NB4 (cell line): ENCODE measurements around the gene MAGI2.

Experiments
- POLR2A ChIP-seq: IDR thresholded peaks from 2 replicates; pipeline ENCODE4 v1.6.1; 2011; ENCODE audit warnings: mild to moderate bottlenecking; ENCODE audit not compliant: insufficient read length; ENCODE audit errors: extremely low read depth
- TF ChIP-seq, protein P1 (sequence below): IDR thresholded peaks from one replicate; pipeline ENCODE4 v1.5.1; 2012; ENCODE audit warnings: low read depth, low read length
- TF ChIP-seq, protein P2 (sequence below): IDR thresholded peaks from 2 replicates; pipeline ENCODE4 v1.6.1; 2011; ENCODE audit warnings: low read depth, low read length

DNA sequence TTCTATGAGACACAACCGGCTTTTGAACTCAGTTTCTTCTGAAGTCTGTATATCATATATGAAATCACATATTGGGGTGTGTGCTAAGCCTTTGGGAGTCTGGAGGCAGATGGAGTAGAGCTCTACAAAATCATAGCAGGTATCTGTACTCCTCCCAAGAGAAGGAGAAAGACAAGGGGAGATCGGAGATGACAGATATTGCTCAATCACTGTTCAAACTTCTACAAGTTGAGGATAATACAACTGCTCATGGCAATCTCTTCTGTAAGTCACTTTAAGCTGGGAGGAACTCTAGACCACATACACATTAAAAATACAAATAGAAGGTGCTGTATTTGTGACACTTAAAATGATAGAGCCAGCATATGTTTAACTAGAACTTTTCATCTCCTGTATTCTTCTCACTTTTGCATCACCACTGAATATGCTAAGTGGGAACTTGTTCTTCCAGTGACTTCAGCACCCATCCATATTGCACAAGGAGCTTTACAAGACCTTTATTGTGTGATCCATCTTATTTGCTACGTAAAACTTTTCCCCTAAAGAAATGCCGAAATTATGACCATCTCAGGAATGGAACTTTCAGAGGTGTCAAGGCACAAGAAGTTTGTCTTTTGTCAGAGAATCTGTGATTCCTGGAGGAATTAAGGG lies 1273.5 kb downstream of the MAGI2 start:
- TF ChIP-seq POLR2A: no peak
- TF ChIP-seq, protein P1, sequence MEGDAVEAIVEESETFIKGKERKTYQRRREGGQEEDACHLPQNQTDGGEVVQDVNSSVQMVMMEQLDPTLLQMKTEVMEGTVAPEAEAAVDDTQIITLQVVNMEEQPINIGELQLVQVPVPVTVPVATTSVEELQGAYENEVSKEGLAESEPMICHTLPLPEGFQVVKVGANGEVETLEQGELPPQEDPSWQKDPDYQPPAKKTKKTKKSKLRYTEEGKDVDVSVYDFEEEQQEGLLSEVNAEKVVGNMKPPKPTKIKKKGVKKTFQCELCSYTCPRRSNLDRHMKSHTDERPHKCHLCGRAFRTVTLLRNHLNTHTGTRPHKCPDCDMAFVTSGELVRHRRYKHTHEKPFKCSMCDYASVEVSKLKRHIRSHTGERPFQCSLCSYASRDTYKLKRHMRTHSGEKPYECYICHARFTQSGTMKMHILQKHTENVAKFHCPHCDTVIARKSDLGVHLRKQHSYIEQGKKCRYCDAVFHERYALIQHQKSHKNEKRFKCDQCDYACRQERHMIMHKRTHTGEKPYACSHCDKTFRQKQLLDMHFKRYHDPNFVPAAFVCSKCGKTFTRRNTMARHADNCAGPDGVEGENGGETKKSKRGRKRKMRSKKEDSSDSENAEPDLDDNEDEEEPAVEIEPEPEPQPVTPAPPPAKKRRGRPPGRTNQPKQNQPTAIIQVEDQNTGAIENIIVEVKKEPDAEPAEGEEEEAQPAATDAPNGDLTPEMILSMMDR: no peak
- TF ChIP-seq, protein P2, sequence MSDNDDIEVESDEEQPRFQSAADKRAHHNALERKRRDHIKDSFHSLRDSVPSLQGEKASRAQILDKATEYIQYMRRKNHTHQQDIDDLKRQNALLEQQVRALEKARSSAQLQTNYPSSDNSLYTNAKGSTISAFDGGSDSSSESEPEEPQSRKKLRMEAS: no peak
